Psoas muscle (tissue), 8 donors: Measurements from ENCODE around the gene SLC37A2. TPM values are rescaled to one million over a fixed set of nuclear protein-coding genes. Genes with fewer than 3 reads are reported as not detected.

Experiments
- ATAC-seq, 4 donors: fragments of 200-7000 bp; cut with Tn5 transposase; one replicate each; pipeline ENCODE4 v1.9.1; 2020; ENCODE audit warnings: moderate library complexity in 3 of 4, mild to moderate bottlenecking in 2 of 4
- DNase-seq, 2 donors: peaks; one replicate each; pipeline ENCODE4 v3.0.0-alpha.2; 2020
- H3K27ac ChIP-seq: fragments of 200-600 bp; one replicate; pipeline ENCODE4 v1.8.0; 2022
- H3K27me3 ChIP-seq, 3 donors: fragments of 200-600 bp in 1 of 3; one replicate each; pipeline versions ENCODE4 v1.6.1 to v1.8.0; 2013 to 2022; ENCODE audit warnings: low read length in 2 of 3, mild to moderate bottlenecking in 2 of 3, moderate library complexity in 1 of 3; ENCODE audit not compliant: insufficient read depth in 3 of 3
- H3K36me3 ChIP-seq, 2 donors: fragments of 200-600 bp in 1 of 2; one replicate each; pipeline versions ENCODE4 v1.6.1 to v1.8.0; 2013 to 2022; ENCODE audit warnings: low read depth in 1 of 2, mild to moderate bottlenecking in 1 of 2, moderate library complexity in 1 of 2; ENCODE audit not compliant: insufficient read depth in 1 of 2
- H3K4me1 ChIP-seq: fragments of 200-600 bp; one replicate; pipeline ENCODE4 v1.8.0; 2022
- H3K4me3 ChIP-seq: fragments of 200-600 bp; one replicate; pipeline ENCODE4 v1.8.0; 2022; ENCODE audit warnings: mild to moderate bottlenecking
- H3K9me3 ChIP-seq: fragments of 200-600 bp; one replicate; pipeline ENCODE4 v1.8.0; 2022
- WGBS, 3 donors: extraction: QIAGEN DNeasy Blood & Tissue Kit; methylation state at CpG; one replicate each; pipeline versions ENCODE4 v1.1.6 to v1.1.7; 2013; 5-methylcytosine and 5-hydroxymethylcytosine counted together
- intact Hi-C, 2 donors: fragments of 100-400 bp; cut with DNase I; formaldehyde crosslinking; loops; one replicate each; pipeline versions ENCODE4 v1.11.0 to v1.14.2; 2022
- polyA plus RNA-seq, 3 donors: library from polyadenylated mRNA; stranded (reverse); fragments of 200-250 nt; gene quantifications; one replicate each; pipeline ENCODE4 v1.2.3, GENCODE V29; 2013
- total RNA-seq, 4 donors: library from RNA; stranded (reverse); fragmentation: NEBNext Ultra II Directional in 2 of 4; extraction: Animal tissue kit (Norgen Biotek cat#: 25700) in 2 of 4; gene quantifications; one replicate each; pipeline versions ENCODE4 v1.2.1 to v1.2.4, GENCODE V29; 2021 to 2023
- TF ChIP-seq, protein P1 (sequence below): fragments of 200-600 bp; IDR thresholded peaks from one replicate; pipeline ENCODE4 v1.8.0; 2022; ENCODE audit warnings: antibody characterized with exemption
- donor health status: healthy with polysubstance abuse.
- donor health status: DM: no; HTN: no; CAD: no; lungs with moderate emphysema.
- donor health status: Bipolar disorder and iron deficiency.
- donor health status: healthy.
- donor health status: DM: yes; HTN: yes; CAD: no.
- donor health status: DM: no; HTN: no; CAD: no.
- donor health status: DM: no; HTN: no; CAD: no.
- donor health status: DM: yes; HTN: yes; CAD: no.

SLC37A2 gene
- total and polyA plus RNA-seq, 7 donors = 0.30 to 1.9 (median 1.2) TPM

DNA sequence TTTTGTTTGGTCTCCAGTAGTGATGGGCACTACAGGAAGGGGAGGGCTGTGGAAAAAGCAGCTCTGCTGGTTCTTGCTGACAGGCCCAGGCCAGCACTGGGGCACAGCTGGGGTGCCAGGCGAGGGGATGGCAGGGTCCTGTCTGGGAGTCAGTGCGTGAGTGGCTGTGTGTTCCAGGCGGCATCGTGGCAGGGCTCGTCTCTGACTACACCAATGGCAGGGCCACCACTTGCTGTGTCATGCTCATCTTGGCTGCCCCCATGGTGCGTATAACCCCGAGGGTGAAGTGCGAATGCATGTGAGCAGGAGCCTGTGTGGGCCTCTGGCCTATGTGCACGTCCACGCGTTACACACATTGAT lies 20.9 kb downstream of the SLC37A2 start:
- Histone ChIP-seq H3K36me3 (no peaks in the 10 kb centered on the region), H3K4me3 (no peak overlapping the region), H3K9me3 (no peaks in the 10 kb centered on the region), H3K27me3 (peaks cover 0 to 9% (median 0%) of the 10 kb centered on the region in 3 donors), H3K27ac (no peak overlapping the region), H3K4me1 (no peaks in the 10 kb centered on the region)
- TF ChIP-seq, protein P1, sequence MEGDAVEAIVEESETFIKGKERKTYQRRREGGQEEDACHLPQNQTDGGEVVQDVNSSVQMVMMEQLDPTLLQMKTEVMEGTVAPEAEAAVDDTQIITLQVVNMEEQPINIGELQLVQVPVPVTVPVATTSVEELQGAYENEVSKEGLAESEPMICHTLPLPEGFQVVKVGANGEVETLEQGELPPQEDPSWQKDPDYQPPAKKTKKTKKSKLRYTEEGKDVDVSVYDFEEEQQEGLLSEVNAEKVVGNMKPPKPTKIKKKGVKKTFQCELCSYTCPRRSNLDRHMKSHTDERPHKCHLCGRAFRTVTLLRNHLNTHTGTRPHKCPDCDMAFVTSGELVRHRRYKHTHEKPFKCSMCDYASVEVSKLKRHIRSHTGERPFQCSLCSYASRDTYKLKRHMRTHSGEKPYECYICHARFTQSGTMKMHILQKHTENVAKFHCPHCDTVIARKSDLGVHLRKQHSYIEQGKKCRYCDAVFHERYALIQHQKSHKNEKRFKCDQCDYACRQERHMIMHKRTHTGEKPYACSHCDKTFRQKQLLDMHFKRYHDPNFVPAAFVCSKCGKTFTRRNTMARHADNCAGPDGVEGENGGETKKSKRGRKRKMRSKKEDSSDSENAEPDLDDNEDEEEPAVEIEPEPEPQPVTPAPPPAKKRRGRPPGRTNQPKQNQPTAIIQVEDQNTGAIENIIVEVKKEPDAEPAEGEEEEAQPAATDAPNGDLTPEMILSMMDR = no peak
- DNase-seq (no peak), ATAC-seq (no peak)
- intact Hi-C loops = no loop called here
- 92 to 96% (median 95%) methylated on average over 11 of the region's 11 CpGs for WGBS, 3 donors

DNA sequence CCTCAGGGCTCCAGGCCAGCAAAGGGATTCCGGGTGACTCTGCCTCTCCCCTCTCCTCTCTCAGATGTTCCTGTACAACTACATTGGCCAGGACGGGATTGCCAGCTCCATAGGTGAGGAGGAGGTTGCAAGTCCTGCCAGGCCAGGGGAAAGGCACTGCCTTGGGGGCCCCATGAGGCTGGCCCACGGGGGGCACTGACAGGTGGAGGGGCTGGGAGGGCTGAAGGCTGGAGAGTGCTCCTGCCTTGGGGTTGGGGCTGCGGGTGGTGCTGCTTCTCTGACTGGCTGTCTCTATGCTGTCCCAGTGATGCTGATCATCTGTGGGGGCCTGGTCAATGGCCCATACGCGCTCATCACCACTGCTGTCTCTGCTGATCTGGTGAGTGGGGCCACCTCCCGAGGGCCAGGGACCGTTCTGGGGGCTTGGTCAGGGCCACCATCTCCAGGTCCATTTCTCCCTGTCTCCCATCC lies 21.7 kb downstream of the SLC37A2 start:
- ATAC-seq (no peak), DNase-seq (no peak)
- Histone ChIP-seq H3K36me3 (no peaks in the 10 kb centered on the region), H3K4me3 (no peak overlapping the region), H3K4me1 (no peaks in the 10 kb centered on the region), H3K27me3 (peaks cover 0 to 9% (median 0%) of the 10 kb centered on the region in 3 donors), H3K9me3 (no peaks in the 10 kb centered on the region), H3K27ac (no peak overlapping the region)
- TF ChIP-seq, protein P1 = no peak
- 74 to 79% (median 76%) methylated on average over 8 of the region's 8 CpGs for WGBS, 3 donors
- intact Hi-C loops = no loop called here

DNA sequence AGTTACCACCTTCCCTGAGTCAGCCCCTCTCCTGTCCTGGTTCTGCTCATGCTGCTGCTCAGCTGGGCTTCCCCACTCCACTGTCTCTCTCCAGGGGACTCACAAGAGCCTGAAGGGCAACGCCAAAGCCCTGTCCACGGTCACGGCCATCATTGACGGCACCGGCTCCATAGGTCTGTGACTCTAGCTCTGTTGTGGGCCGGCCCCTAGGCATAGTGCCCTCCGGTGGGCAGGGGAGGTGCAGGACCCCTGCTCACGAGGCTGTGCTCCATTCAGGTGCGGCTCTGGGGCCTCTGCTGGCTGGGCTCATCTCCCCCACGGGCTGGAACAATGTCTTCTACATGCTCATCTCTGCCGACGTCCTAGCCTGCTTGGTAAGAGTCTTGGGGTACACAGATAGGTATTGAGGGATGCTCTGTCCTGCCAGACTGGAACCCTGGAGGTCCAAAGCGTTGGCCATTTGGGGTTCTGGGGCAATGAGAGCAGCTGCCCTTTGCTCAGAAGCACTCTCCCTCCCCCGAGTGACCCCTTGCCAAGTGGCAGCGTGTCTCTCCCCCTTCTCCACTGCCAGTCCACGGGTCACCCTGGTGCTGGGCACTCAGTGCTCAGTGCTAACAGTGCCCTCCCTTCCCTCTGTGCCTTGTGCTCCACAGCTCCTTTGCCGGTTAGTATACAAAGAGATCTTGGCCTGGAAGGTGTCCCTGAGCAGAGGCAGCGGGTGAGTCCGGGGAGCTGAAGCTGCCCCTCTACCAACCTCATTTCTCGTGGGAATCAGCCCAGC lies 22.4 kb downstream of the SLC37A2 start:
- Histone ChIP-seq H3K27ac (no peak overlapping the region), H3K9me3 (no peaks in the 10 kb centered on the region), H3K4me1 (no peaks in the 10 kb centered on the region), H3K27me3 (peaks cover 0 to 9% (median 0%) of the 10 kb centered on the region in 3 donors), H3K4me3 (no peak overlapping the region), H3K36me3 (no peaks in the 10 kb centered on the region)
- intact Hi-C loops = no loop called here
- TF ChIP-seq, protein P1 = no peak
- ATAC-seq = no peak
- 65 to 81% (median 67%) methylated on average over 20 of the region's 20 CpGs for WGBS, 3 donors
- no peak for DNase-seq

DNA sequence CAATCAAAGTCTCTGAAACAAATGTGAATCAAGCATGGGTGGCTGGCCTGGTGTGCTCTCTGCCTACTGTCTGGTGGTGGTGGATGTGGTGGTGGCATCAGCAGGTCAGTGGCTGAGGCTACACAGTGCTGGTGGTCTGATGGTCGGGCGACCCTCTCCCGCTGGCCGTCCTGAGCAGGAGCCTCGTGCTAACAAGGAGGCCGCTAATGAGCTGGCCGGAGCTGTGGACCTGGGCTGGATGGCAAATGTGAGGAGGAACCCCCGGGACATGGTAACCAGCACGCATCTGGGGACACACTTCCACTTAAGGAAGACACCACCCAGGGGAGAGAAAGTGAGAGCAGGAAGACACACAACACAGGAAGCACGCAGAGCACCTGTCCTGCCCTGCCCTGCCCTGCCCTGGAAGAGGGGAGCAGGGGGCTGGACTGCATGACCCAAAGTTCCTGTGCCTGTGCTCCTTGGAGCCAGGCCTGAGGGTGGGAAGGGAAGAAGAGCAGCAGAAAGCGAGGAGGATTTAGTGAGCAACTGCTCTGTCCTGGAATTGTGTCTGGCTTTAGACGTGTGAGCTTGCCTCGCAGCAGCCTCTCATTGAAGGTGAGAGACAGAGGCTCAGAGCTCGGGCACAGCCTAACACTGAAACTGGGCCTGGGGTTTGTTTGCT lies 23.7 kb downstream of the SLC37A2 start:
- Histone ChIP-seq H3K9me3 (no peaks in the 10 kb centered on the region), H3K4me3 (no peak overlapping the region), H3K4me1 (peaks cover 8% of the 10 kb centered on the region), H3K36me3 (no peaks in the 10 kb centered on the region), H3K27ac (no peak overlapping the region), H3K27me3 (peaks cover 0 to 5% (median 0%) of the 10 kb centered on the region in 3 donors)
- DNase-seq = no peak
- intact Hi-C loops = no loop called here
- TF ChIP-seq, protein P1 = no peak
- ATAC-seq = no peak
- 79 to 82% (median 81%) methylated on average over 14 of the region's 14 CpGs for whole genome bisulfite sequencing, 3 donors
